H9 (cell line): ENCODE results near the gene PLEK. TPM values are rescaled to one million over a fixed set of nuclear protein-coding genes. Genes with fewer than 3 reads are reported as not detected.

Experiments
- DNase-seq: peaks from one replicate; pipeline ENCODE4 v3.0.0-alpha.2; 2017
- H2AFZ ChIP-seq: one replicate; pipeline ENCODE4 v1.6.1; 2013; ENCODE audit warnings: mild to moderate bottlenecking, low read length, control low read depth, moderate library complexity
- H2AK5ac ChIP-seq: 2 replicates; pipeline ENCODE4 v1.6.1; 2013; ENCODE audit warnings: low read length, control low read depth, mixed read lengths; ENCODE audit not compliant: insufficient read length
- H2BK120ac ChIP-seq: one replicate; pipeline ENCODE4 v1.6.1; 2013; ENCODE audit warnings: low read depth, mild to moderate bottlenecking, low read length, control low read depth, inconsistent platforms; ENCODE audit not compliant: poor library complexity, severe bottlenecking
- H2BK12ac ChIP-seq: 2 replicates; pipeline ENCODE4 v1.6.1; 2013; ENCODE audit warnings: low read length, control low read depth, mixed read lengths, low read depth; ENCODE audit not compliant: insufficient read length
- H2BK15ac ChIP-seq: 2 replicates; pipeline ENCODE4 v1.6.1; 2013; ENCODE audit warnings: low read depth, low read length, control low read depth
- H2BK20ac ChIP-seq: one replicate; pipeline ENCODE4 v1.6.1; 2013; ENCODE audit warnings: low read depth, mild to moderate bottlenecking, low read length, control low read depth, inconsistent platforms; ENCODE audit not compliant: poor library complexity, severe bottlenecking
- H2BK5ac ChIP-seq: 2 replicates; pipeline ENCODE4 v1.6.1; 2013; ENCODE audit warnings: low read length, control low read depth, mixed read lengths; ENCODE audit not compliant: insufficient read length
- H3K14ac ChIP-seq: 2 replicates; pipeline ENCODE4 v1.6.1; 2013; ENCODE audit warnings: low read length, control low read depth; ENCODE audit not compliant: insufficient read depth
- H3K18ac ChIP-seq: 2 replicates; pipeline ENCODE4 v1.6.1; 2013; ENCODE audit warnings: low read depth, mild to moderate bottlenecking, mixed read lengths, low read length, control low read depth; ENCODE audit not compliant: insufficient read length
- H3K23ac ChIP-seq: 2 replicates; pipeline ENCODE4 v1.6.1; 2013; ENCODE audit warnings: low read length, control low read depth, mixed read lengths, low read depth; ENCODE audit not compliant: insufficient read length
- H3K23me2 ChIP-seq: 2 replicates; pipeline ENCODE4 v1.6.1; 2013; ENCODE audit warnings: low read depth, mild to moderate bottlenecking, mixed read lengths, low read length, control low read depth; ENCODE audit not compliant: insufficient read length, poor library complexity, severe bottlenecking
- H3K27ac ChIP-seq: 2 replicates; pipeline ENCODE4 v1.5.1; 2013; ENCODE audit warnings: low read length, control low read depth, mixed read lengths, low read depth; ENCODE audit not compliant: insufficient read length
- H3K27me3 ChIP-seq: 2 replicates; pipeline ENCODE4 v1.6.1; 2013; ENCODE audit warnings: low read length, control low read depth, inconsistent platforms; ENCODE audit not compliant: insufficient read depth
- H3K4ac ChIP-seq: 2 replicates; pipeline ENCODE4 v1.6.1; 2013; ENCODE audit warnings: low read depth, mild to moderate bottlenecking, control low read depth, inconsistent platforms, low read length, moderate library complexity
- H3K4me1 ChIP-seq: 2 replicates; pipeline ENCODE4 v1.6.1; 2013; ENCODE audit warnings: low read length, control low read depth, inconsistent platforms; ENCODE audit not compliant: insufficient read depth
- H3K4me2 ChIP-seq: 2 replicates; pipeline ENCODE4 v1.6.1; 2013; ENCODE audit warnings: low read length, control low read depth, mixed read lengths; ENCODE audit not compliant: insufficient read length, insufficient read depth
- H3K56ac ChIP-seq: 2 replicates; pipeline ENCODE4 v1.6.1; 2013; ENCODE audit warnings: low read depth, mild to moderate bottlenecking, mixed read lengths, low read length, control low read depth; ENCODE audit not compliant: insufficient read length
- H3K79me1 ChIP-seq: 2 replicates; pipeline ENCODE4 v1.6.1; 2013; ENCODE audit warnings: low read depth, mild to moderate bottlenecking, moderate library complexity, low read length, control low read depth, inconsistent platforms; ENCODE audit not compliant: insufficient read depth, poor library complexity, severe bottlenecking
- H3K79me2 ChIP-seq: 2 replicates; pipeline ENCODE4 v1.6.1; 2013; ENCODE audit warnings: low read length, control low read depth, inconsistent platforms; ENCODE audit not compliant: insufficient read depth
- H3K9ac ChIP-seq: 2 replicates; pipeline ENCODE4 v1.6.1; 2013; ENCODE audit warnings: low read length, control low read depth, mixed read lengths; ENCODE audit not compliant: insufficient read length; ENCODE audit errors: extremely low read depth
- H3K9me3 ChIP-seq: one replicate; pipeline ENCODE4 v1.6.1; 2013; ENCODE audit warnings: low read depth, low read length, inconsistent platforms; ENCODE audit not compliant: control insufficient read depth
- H3T11ph ChIP-seq: one replicate; pipeline ENCODE4 v1.6.1; 2013; ENCODE audit warnings: mild to moderate bottlenecking, low read length, control low read depth, inconsistent platforms
- H4K20me1 ChIP-seq: one replicate; pipeline ENCODE4 v1.6.1; 2013; ENCODE audit not compliant: control insufficient read depth, insufficient read length, insufficient read depth
- H4K5ac ChIP-seq: 2 replicates; pipeline ENCODE4 v1.6.1; 2013; ENCODE audit warnings: low read depth, mild to moderate bottlenecking, mixed read lengths, low read length, control low read depth; ENCODE audit not compliant: insufficient read length
- H4K8ac ChIP-seq: replicated peaks from 2 replicates; pipeline ENCODE4 v1.6.1; 2013; ENCODE audit warnings: low read length, control low read depth, mixed read lengths, low read depth; ENCODE audit not compliant: insufficient read length
- H4K91ac ChIP-seq: 2 replicates; pipeline ENCODE4 v1.6.1; 2013; ENCODE audit warnings: low read depth, mild to moderate bottlenecking, moderate library complexity, mixed read lengths, low read length, control low read depth; ENCODE audit not compliant: insufficient read length
- H3K27ac Mint-ChIP-seq, 3 experiments: 2 replicates in 2 of 3; 3 replicates in 1 of 3; pipeline ENCODE4 v1.8.0; 2020 to 2021; ENCODE audit warnings: mixed read lengths in 3 of 3, mild to moderate bottlenecking in 1 of 3, moderate library complexity in 1 of 3
- H3K27me3 Mint-ChIP-seq: 2 replicates; pipeline ENCODE4 v1.8.0; 2021; ENCODE audit warnings: low read depth, mild to moderate bottlenecking, moderate library complexity, mixed read lengths
- H3K36me3 Mint-ChIP-seq, 3 experiments: 2 replicates in 2 of 3; 3 replicates in 1 of 3; pipeline ENCODE4 v1.8.0; 2020 to 2021; ENCODE audit warnings: low read depth in 3 of 3, mixed read lengths in 3 of 3; ENCODE audit not compliant: insufficient read depth in 1 of 3
- H3K4me1 Mint-ChIP-seq, 2 experiments: 2 replicates each; pipeline ENCODE4 v1.8.0; 2020; ENCODE audit warnings: mixed read lengths in 2 of 2
- H3K4me3 Mint-ChIP-seq, 2 experiments: 2 replicates in 1 of 2; 3 replicates in 1 of 2; pipeline ENCODE4 v1.8.0; 2020 to 2021; ENCODE audit warnings: mild to moderate bottlenecking in 2 of 2, mixed read lengths in 2 of 2, moderate library complexity in 1 of 2
- H3K9me3 Mint-ChIP-seq, 2 experiments: 2 replicates in 1 of 2; 3 replicates in 1 of 2; pipeline ENCODE4 v1.8.0; 2020; ENCODE audit warnings: mild to moderate bottlenecking in 2 of 2, mixed read lengths in 2 of 2, moderate library complexity in 1 of 2
- WGBS: extraction: QIAGEN DNeasy Blood & Tissue Kit; methylation state at CpG from one replicate; pipeline ENCODE4 v1.1.7; 2013; ENCODE audit warnings: missing lambda C conversion rate, low lambda C conversion rate, mixed read lengths; ENCODE audit not compliant: insufficient read length; ENCODE audit errors: extremely low coverage; 5-methylcytosine and 5-hydroxymethylcytosine counted together
- total RNA-seq: library from RNA; stranded (reverse); gene quantifications from 2 replicates; pipeline ENCODE4 v1.2.1, GENCODE V29; 2021
- TF ChIP-seq, protein P1 (sequence below): fragments of 200-600 bp; sonication (generic); conservative IDR thresholded peaks from 3 replicates; pipeline ENCODE4 v1.8.0; 2021; ENCODE audit warnings: antibody characterized with exemption, mild to moderate bottlenecking

Gene PLEK
- total RNA-seq, 1 experiment from 2014 or later = not detected

DNA sequence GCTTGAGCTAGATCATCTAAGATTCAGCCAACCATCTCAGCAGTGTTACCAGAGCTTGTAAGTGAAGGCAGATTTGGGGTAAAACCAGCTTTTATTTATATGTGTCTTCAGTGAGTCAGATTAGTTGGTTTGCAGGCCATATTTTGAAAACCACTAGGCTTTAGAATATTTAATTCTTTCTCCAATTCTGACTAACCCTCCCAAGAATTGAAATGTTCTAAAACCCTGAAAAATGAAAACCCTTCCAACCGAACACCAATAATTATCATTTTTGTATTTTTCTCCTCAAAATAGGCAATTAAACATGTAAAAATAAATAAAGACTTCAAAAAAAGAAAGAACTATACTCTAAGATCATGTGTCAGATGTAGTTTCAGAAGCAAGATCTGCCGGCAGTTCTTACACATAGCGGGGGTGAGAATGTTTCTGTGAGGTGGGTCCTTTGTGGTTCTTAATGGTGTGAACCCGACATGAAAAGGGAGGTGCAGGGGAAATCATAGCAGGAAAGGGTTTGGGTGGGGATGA, 14.2 kb downstream of the PLEK start:
- no peak overlapping the region for H3K27ac ChIP-seq
- Mint-ChIP-seq H3K9me3 (no peaks in the 10 kb centered on the region), H3K36me3 (no peaks in the 10 kb centered on the region), H3K27ac (no peak overlapping the region), H3K4me3 (no peak overlapping the region), H3K27me3 (peaks cover 8% of the 10 kb centered on the region), H3K4me1 (no peaks in the 10 kb centered on the region)
- H3K18ac ChIP-seq = no peak overlapping the region
- H3K79me1 ChIP-seq = no peaks in the 10 kb centered on the region
- no peaks in the 10 kb centered on the region for H3K23me2 ChIP-seq
- no peak for DNase-seq
- no peak overlapping the region for H2AK5ac ChIP-seq
- no peak overlapping the region for H3K56ac ChIP-seq
- H3K79me2 ChIP-seq = no peaks in the 10 kb centered on the region
- no peaks in the 10 kb centered on the region for H3K4me1 ChIP-seq
- no peaks in the 10 kb centered on the region for H3K9me3 ChIP-seq
- no peak overlapping the region for H2BK5ac ChIP-seq
- no peak overlapping the region for H3K23ac ChIP-seq
- no peak overlapping the region for H4K8ac ChIP-seq
- no peak overlapping the region for H3K4me2 ChIP-seq
- TF ChIP-seq, protein P1, sequence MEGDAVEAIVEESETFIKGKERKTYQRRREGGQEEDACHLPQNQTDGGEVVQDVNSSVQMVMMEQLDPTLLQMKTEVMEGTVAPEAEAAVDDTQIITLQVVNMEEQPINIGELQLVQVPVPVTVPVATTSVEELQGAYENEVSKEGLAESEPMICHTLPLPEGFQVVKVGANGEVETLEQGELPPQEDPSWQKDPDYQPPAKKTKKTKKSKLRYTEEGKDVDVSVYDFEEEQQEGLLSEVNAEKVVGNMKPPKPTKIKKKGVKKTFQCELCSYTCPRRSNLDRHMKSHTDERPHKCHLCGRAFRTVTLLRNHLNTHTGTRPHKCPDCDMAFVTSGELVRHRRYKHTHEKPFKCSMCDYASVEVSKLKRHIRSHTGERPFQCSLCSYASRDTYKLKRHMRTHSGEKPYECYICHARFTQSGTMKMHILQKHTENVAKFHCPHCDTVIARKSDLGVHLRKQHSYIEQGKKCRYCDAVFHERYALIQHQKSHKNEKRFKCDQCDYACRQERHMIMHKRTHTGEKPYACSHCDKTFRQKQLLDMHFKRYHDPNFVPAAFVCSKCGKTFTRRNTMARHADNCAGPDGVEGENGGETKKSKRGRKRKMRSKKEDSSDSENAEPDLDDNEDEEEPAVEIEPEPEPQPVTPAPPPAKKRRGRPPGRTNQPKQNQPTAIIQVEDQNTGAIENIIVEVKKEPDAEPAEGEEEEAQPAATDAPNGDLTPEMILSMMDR = no peak
- H3K9ac ChIP-seq = no peak overlapping the region
- H2BK15ac ChIP-seq = no peak overlapping the region
- no peak overlapping the region for H2AFZ ChIP-seq
- no peak overlapping the region for H3K14ac ChIP-seq
- H2BK120ac ChIP-seq = no peak overlapping the region
- no peak overlapping the region for H2BK12ac ChIP-seq
- H3K27me3 ChIP-seq = no peaks in the 10 kb centered on the region
- no peak overlapping the region for H4K91ac ChIP-seq
- H3T11ph ChIP-seq = no peak overlapping the region
- no peaks in the 10 kb centered on the region for H4K20me1 ChIP-seq
- H4K5ac ChIP-seq = no peak overlapping the region
- no peak overlapping the region for H3K4ac ChIP-seq
- WGBS = 100% methylated on average over 1 of the region's 4 CpGs
- no peak overlapping the region for H2BK20ac ChIP-seq
